ENCODE results near the gene RPS25. TPM values are rescaled to one million over a fixed set of nuclear protein-coding genes. Genes with fewer than 3 reads are reported as not detected.
"Not testable (repeated sequence)": the region's sequence is repeated elsewhere in the genome, so short reads cannot be mapped to it uniquely, and the experiment has no call there.

RPS25 gene
- total RNA-seq, 1 donor from 2014 or later, result 673 TPM

- peaks cover 6% of the 10 kb centered on the region for H3K9me3 Mint-ChIP-seq (ENCODE audit: unreplicated experiment)
- H3K27ac Mint-ChIP-seq (ENCODE audit: unreplicated experiment), result no peak overlapping the region
- H3K4me1 Mint-ChIP-seq (ENCODE audit: low read depth, unreplicated experiment), result no peaks in the 10 kb centered on the region
- H3K27me3 Mint-ChIP-seq (ENCODE audit: unreplicated experiment), result no peaks in the 10 kb centered on the region
- peaks cover 4% of the 10 kb centered on the region for H3K36me3 Mint-ChIP-seq (ENCODE audit: unreplicated experiment)
- DNase-seq, result no peak
- no peak for TF ChIP-seq CTCF (IDR thresholded peaks at IDR 0.05; ENCODE audit: partially characterized antibody, unreplicated experiment)
- no peak overlapping the region for H3K4me3 Mint-ChIP-seq (ENCODE audit: unreplicated experiment)
Measured at GRCh38 chr11:119047205-119047604, 29.1 kb upstream of the RPS25 start.

- Mint-ChIP-seq H3K36me3 (ENCODE audit: unreplicated experiment) (peaks cover 4% of the 10 kb centered on the region), H3K9me3 (ENCODE audit: unreplicated experiment) (peaks cover 7% of the 10 kb centered on the region), H3K4me1 (ENCODE audit: low read depth, unreplicated experiment) (no peaks in the 10 kb centered on the region), H3K27me3 (ENCODE audit: unreplicated experiment) (no peaks in the 10 kb centered on the region), H3K27ac (ENCODE audit: unreplicated experiment) (no peak overlapping the region), H3K4me3 (ENCODE audit: unreplicated experiment) (no peak overlapping the region)
- TF ChIP-seq CTCF (IDR thresholded peaks at IDR 0.05; ENCODE audit: partially characterized antibody, unreplicated experiment), result no peak
- no peak for DNase-seq
Measured at GRCh38 chr11:119046489-119046888, 28.3 kb upstream of the RPS25 start.

GRCh38 chr11:119044708-119045107 is 26.6 kb upstream of the RPS25 start:
- Mint-ChIP-seq H3K27me3 (ENCODE audit: unreplicated experiment) (no peaks in the 10 kb centered on the region), H3K4me3 (ENCODE audit: unreplicated experiment) (no peak overlapping the region), H3K4me1 (ENCODE audit: low read depth, unreplicated experiment) (no peaks in the 10 kb centered on the region), H3K9me3 (ENCODE audit: unreplicated experiment) (peaks cover 7% of the 10 kb centered on the region), H3K36me3 (ENCODE audit: unreplicated experiment) (peaks cover under 1% of the 10 kb centered on the region), H3K27ac (ENCODE audit: unreplicated experiment) (no peak overlapping the region)
- DNase-seq, result no peak
- peak; percentile 33 for TF ChIP-seq CTCF (IDR thresholded peaks at IDR 0.05; ENCODE audit: partially characterized antibody, unreplicated experiment)

GRCh38 chr11:119042927-119043326 is 24.8 kb upstream of the RPS25 start:
- no peak for DNase-seq
- Mint-ChIP-seq H3K4me1 (ENCODE audit: low read depth, unreplicated experiment) (no peaks in the 10 kb centered on the region), H3K4me3 (ENCODE audit: unreplicated experiment) (no peak overlapping the region), H3K27me3 (ENCODE audit: unreplicated experiment) (peaks cover 2% of the 10 kb centered on the region), H3K36me3 (ENCODE audit: unreplicated experiment) (no peaks in the 10 kb centered on the region), H3K27ac (ENCODE audit: unreplicated experiment) (no peak overlapping the region), H3K9me3 (ENCODE audit: unreplicated experiment) (peaks cover 7% of the 10 kb centered on the region)
- TF ChIP-seq CTCF (IDR thresholded peaks at IDR 0.05; ENCODE audit: partially characterized antibody, unreplicated experiment), result no peak

GRCh38 chr11:119041821-119042514 is 23.8 kb upstream of the RPS25 start:
- Mint-ChIP-seq H3K36me3 (ENCODE audit: unreplicated experiment) (no peaks in the 10 kb centered on the region), H3K27me3 (ENCODE audit: unreplicated experiment) (peaks cover 2% of the 10 kb centered on the region), H3K27ac (ENCODE audit: unreplicated experiment) (no peak overlapping the region), H3K4me1 (ENCODE audit: low read depth, unreplicated experiment) (no peaks in the 10 kb centered on the region), H3K4me3 (ENCODE audit: unreplicated experiment) (peak overlapping the region; percentile 36), H3K9me3 (ENCODE audit: unreplicated experiment) (peaks cover 4% of the 10 kb centered on the region)
- TF ChIP-seq CTCF (IDR thresholded peaks at IDR 0.05; ENCODE audit: partially characterized antibody, unreplicated experiment), result no peak
- DNase-seq, result no peak

GRCh38 chr11:119039471-119039870 is 21.3 kb upstream of the RPS25 start:
- H3K27ac Mint-ChIP-seq (ENCODE audit: unreplicated experiment); H3K9me3 Mint-ChIP-seq (ENCODE audit: unreplicated experiment); H3K4me1 Mint-ChIP-seq (ENCODE audit: low read depth, unreplicated experiment); H3K4me3 Mint-ChIP-seq (ENCODE audit: unreplicated experiment); H3K27me3 Mint-ChIP-seq (ENCODE audit: unreplicated experiment); H3K36me3 Mint-ChIP-seq (ENCODE audit: unreplicated experiment); DNase-seq: not testable (repeated sequence)

Measured in glutamatergic neuron (in vitro differentiated cells).